ENCODE measurements around the gene HECW1. TPM values are rescaled to one million over a fixed set of nuclear protein-coding genes. Genes with fewer than 3 reads are reported as not detected.
"Not testable (repeated sequence)": the region's sequence is repeated elsewhere in the genome, so short reads cannot be mapped to it uniquely, and the experiment has no call there.

The HECW1 gene
- total and polyA plus RNA-seq, 2 experiments from 2014 or later: 11.0 to 21.8 TPM

DNA sequence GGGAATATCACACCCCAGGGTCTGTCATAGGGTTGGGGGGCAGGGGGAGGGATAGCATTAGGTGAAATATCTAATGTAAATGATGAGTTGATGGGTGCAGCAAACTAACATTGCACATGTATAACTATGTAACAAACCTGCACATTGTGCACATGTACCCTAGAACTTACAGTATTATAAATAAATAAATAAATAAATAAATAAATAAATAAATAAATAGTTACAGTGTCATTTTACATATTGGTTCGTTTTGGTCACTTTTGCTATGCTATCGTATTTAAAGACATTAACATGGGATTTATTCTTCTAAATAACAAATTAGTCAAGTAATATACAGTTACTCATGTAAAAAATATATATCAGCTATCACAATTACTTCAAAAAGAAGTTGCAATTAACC is 228.7 kb downstream of the HECW1 start:
- TF ChIP-seq ZNF331 (CRISPR knock-in tag; IDR thresholded peaks at IDR 0.05; ENCODE audit: low read depth) (no peak), EZH2phosphoT487 (IDR thresholded peaks at IDR 0.05; ENCODE audit: unreplicated experiment) (no peak)
- TF ChIP-seq, protein P1, sequence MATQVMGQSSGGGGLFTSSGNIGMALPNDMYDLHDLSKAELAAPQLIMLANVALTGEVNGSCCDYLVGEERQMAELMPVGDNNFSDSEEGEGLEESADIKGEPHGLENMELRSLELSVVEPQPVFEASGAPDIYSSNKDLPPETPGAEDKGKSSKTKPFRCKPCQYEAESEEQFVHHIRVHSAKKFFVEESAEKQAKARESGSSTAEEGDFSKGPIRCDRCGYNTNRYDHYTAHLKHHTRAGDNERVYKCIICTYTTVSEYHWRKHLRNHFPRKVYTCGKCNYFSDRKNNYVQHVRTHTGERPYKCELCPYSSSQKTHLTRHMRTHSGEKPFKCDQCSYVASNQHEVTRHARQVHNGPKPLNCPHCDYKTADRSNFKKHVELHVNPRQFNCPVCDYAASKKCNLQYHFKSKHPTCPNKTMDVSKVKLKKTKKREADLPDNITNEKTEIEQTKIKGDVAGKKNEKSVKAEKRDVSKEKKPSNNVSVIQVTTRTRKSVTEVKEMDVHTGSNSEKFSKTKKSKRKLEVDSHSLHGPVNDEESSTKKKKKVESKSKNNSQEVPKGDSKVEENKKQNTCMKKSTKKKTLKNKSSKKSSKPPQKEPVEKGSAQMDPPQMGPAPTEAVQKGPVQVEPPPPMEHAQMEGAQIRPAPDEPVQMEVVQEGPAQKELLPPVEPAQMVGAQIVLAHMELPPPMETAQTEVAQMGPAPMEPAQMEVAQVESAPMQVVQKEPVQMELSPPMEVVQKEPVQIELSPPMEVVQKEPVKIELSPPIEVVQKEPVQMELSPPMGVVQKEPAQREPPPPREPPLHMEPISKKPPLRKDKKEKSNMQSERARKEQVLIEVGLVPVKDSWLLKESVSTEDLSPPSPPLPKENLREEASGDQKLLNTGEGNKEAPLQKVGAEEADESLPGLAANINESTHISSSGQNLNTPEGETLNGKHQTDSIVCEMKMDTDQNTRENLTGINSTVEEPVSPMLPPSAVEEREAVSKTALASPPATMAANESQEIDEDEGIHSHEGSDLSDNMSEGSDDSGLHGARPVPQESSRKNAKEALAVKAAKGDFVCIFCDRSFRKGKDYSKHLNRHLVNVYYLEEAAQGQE (IDR thresholded peaks at IDR 0.05; ENCODE audit: unreplicated experiment): no peak
- ATAC-seq: no peak

DNA sequence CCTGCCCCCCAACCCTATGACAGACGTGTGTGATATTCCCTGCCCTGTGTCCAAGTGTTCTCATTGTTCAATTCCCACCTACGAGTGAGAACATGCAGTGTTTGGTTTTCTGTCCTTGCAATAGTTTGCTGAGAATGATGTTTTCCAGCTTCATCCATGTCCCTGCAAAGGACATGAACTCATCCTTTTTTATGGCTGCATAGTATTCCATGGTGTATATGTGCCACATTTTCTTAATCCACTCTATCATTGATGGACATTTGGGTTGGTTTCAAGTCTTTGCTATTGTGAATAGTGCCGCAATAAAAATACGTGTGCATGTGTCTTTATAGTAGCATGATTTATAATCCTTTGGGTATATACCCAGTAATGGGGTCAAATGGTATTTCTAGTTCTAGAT is 231.0 kb downstream of the HECW1 start:
- not testable (repeated sequence) for H3K4me3 ChIP-seq; H3K9me3 Mint-ChIP-seq; H3K4me3 Mint-ChIP-seq; DNase-seq (ENCODE audit: low spot score); H3K27me3 ChIP-seq (ENCODE audit: insufficient read depth); H3K4me2 ChIP-seq; H3K79me2 ChIP-seq (replicated peaks; ENCODE audit: insufficient read depth); H3K9me2 ChIP-seq (ENCODE audit: insufficient read depth); H2AFZ ChIP-seq; H3F3A ChIP-seq (replicated peaks; ENCODE audit: low read depth); H3K27ac Mint-ChIP-seq; H3K27me3 Mint-ChIP-seq (ENCODE audit: insufficient read depth, low read depth, poor library complexity); H3K36me3 ChIP-seq (ENCODE audit: insufficient read depth); H4K20me1 ChIP-seq (replicated peaks; ENCODE audit: insufficient read depth); H3K36me3 Mint-ChIP-seq (ENCODE audit: low read depth); H3K4me1 Mint-ChIP-seq; H3K27ac ChIP-seq (ENCODE audit: low read depth); H3K4me1 ChIP-seq (ENCODE audit: insufficient read depth); ATAC-seq

More for the DNA sequence above, 228.7 kb downstream of the HECW1 start:
- H3K4me3 Mint-ChIP-seq: no peak overlapping the region
- Histone ChIP-seq H3K4me2 (no peak overlapping the region), H3K4me3 (no peak overlapping the region), H2AFZ (no peak overlapping the region), H4K20me1 (replicated peaks; ENCODE audit: insufficient read depth) (no peaks in the 10 kb centered on the region), H3K27me3 (ENCODE audit: insufficient read depth) (no peaks in the 10 kb centered on the region), H3K36me3 (ENCODE audit: insufficient read depth) (no peaks in the 10 kb centered on the region), H3K9me2 (ENCODE audit: insufficient read depth) (peaks cover 3% of the 10 kb centered on the region), H3K27ac (ENCODE audit: low read depth) (no peak overlapping the region), H3K79me2 (replicated peaks; ENCODE audit: insufficient read depth) (no peaks in the 10 kb centered on the region), H3K4me1 (ENCODE audit: insufficient read depth) (no peaks in the 10 kb centered on the region), H3F3A (replicated peaks; ENCODE audit: low read depth) (no peaks in the 10 kb centered on the region)
- no peak overlapping the region for H3K27ac Mint-ChIP-seq
- no peaks in the 10 kb centered on the region for H3K4me1 Mint-ChIP-seq
- no peak for DNase-seq (ENCODE audit: low spot score)
- no peaks in the 10 kb centered on the region for H3K27me3 Mint-ChIP-seq (ENCODE audit: insufficient read depth, low read depth, poor library complexity)
- H3K36me3 Mint-ChIP-seq (ENCODE audit: low read depth): no peaks in the 10 kb centered on the region
- H3K9me3 Mint-ChIP-seq: no peaks in the 10 kb centered on the region; the same call in 2 of the 3 replicates

DNA sequence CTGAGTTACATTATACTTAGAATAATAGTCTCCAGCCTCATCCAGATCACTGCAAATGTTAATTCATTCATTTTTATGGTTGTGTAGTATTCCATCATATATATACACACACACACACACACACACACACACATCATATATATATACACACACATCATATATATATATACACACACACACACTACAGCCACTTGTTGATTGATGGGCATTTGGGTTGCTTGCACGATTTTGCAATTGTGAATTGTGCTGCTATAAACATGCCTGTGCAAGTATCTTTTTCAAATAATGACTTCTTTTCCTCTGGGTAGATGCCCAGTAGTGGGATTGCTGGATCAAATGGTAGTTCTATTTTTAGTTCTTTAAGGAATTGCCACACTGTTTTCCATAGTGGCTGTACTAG is 233.2 kb downstream of the HECW1 start:
- not testable (repeated sequence) for H3K4me1 ChIP-seq (ENCODE audit: insufficient read depth); H3K27ac ChIP-seq (ENCODE audit: low read depth); H4K20me1 ChIP-seq (replicated peaks; ENCODE audit: insufficient read depth); H3K9me2 ChIP-seq (ENCODE audit: insufficient read depth); H3K27me3 Mint-ChIP-seq (ENCODE audit: insufficient read depth, low read depth, poor library complexity); H3K27me3 ChIP-seq (ENCODE audit: insufficient read depth); H3K4me3 ChIP-seq; H3K79me2 ChIP-seq (replicated peaks; ENCODE audit: insufficient read depth); H2AFZ ChIP-seq; DNase-seq (ENCODE audit: low spot score); H3K4me3 Mint-ChIP-seq; ATAC-seq; H3K36me3 ChIP-seq (ENCODE audit: insufficient read depth); H3K4me2 ChIP-seq; H3K27ac Mint-ChIP-seq; H3K4me1 Mint-ChIP-seq; H3F3A ChIP-seq (replicated peaks; ENCODE audit: low read depth)
- Mint-ChIP-seq H3K36me3 (ENCODE audit: low read depth) (peaks cover 16% of the 10 kb centered on the region), H3K9me3 (peaks cover 16% of the 10 kb centered on the region)
